ENCODE results near the gene S100A10. TPM values are rescaled to one million over a fixed set of nuclear protein-coding genes. Genes with fewer than 3 reads are reported as not detected.

S100A10 gene
- total RNA-seq, 1 donor from 2014 or later, result 245 TPM

DNA sequence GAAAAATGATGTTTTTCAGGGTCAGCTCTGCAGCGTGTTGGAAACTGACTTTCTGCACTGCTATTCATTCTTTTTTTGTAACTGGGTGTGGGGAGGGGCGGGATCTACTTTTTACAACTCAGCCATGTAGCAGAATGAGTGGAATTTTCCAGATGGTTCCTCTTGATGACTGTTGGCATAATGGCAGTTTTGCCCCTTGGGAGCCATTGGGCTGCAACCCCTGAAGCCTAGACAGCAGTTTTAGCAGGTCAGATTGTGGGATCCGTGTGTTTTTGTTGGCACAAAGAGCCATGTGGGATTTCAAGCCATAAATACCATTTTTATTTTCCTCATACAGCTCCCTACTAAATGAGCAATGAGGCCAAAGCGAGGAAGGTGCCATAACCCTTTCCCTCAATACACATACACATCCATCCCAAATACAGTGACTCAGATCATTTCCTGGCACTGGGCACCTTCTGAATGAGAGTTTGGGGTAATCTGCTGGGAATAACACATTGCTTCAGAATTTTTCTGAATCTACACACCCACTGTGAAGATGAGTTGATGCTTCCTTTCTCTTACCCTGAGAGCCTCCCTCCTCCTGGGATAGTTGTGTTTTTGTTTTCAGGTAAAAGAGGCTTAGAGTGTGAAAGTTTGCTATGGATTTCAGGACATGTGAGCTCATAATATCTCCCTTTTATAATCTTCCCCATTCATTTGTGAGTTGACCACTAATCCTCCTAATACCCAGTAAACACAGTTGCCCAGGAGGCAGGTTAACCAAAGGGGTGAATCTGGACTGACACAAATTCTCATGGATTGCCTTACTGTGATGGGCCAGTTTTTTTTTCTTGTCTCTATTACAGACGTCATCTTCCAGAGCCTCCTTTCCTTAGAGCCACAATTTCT is 13.1 kb downstream of the S100A10 start:
- DNase-seq, result no peak
- TF ChIP-seq, protein P1, sequence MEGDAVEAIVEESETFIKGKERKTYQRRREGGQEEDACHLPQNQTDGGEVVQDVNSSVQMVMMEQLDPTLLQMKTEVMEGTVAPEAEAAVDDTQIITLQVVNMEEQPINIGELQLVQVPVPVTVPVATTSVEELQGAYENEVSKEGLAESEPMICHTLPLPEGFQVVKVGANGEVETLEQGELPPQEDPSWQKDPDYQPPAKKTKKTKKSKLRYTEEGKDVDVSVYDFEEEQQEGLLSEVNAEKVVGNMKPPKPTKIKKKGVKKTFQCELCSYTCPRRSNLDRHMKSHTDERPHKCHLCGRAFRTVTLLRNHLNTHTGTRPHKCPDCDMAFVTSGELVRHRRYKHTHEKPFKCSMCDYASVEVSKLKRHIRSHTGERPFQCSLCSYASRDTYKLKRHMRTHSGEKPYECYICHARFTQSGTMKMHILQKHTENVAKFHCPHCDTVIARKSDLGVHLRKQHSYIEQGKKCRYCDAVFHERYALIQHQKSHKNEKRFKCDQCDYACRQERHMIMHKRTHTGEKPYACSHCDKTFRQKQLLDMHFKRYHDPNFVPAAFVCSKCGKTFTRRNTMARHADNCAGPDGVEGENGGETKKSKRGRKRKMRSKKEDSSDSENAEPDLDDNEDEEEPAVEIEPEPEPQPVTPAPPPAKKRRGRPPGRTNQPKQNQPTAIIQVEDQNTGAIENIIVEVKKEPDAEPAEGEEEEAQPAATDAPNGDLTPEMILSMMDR (IDR thresholded peaks at IDR 0.05; ENCODE audit: partially characterized antibody, unreplicated experiment), result no peak
- no peak overlapping the region for H3K27ac Mint-ChIP-seq (ENCODE audit: unreplicated experiment)

DNA sequence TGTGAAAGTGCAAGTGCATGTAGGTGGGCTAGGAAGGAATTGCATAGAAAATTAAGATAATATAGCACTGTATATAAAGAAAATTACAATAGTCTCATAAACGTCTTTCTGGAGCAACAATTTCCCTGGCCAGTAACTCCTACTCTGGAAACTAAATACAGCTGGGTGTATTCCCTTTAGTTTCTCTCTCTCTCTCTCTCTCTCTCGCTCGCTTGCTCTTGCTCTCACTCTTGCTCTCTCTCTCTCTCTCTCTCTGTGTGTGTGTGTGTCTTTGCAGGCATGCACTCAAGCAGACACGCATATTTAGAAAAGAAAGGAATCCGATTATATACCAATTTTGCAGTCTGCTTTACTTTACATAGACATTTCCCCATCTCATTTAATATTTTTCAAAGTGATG is 14.7 kb downstream of the S100A10 start:
- Mint-ChIP-seq H3K4me3 (ENCODE audit: unreplicated experiment) (no peak overlapping the region), H3K27me3 (ENCODE audit: unreplicated experiment) (peaks cover 2% of the 10 kb centered on the region), H3K27ac (ENCODE audit: unreplicated experiment) (no peak overlapping the region), H3K36me3 (ENCODE audit: unreplicated experiment) (no peaks in the 10 kb centered on the region), H3K4me1 (ENCODE audit: low read depth, unreplicated experiment) (peaks cover 16% of the 10 kb centered on the region), H3K9me3 (ENCODE audit: unreplicated experiment) (no peaks in the 10 kb centered on the region)
- TF ChIP-seq, protein P1 (IDR thresholded peaks at IDR 0.05; ENCODE audit: partially characterized antibody, unreplicated experiment), result no peak
- no peak for DNase-seq

More for the DNA sequence above, 13.1 kb downstream of the S100A10 start:
- no peaks in the 10 kb centered on the region for H3K9me3 Mint-ChIP-seq (ENCODE audit: unreplicated experiment)
- H3K27me3 Mint-ChIP-seq (ENCODE audit: unreplicated experiment), result peaks cover 2% of the 10 kb centered on the region
- peaks cover 16% of the 10 kb centered on the region for H3K4me1 Mint-ChIP-seq (ENCODE audit: low read depth, unreplicated experiment)
- H3K4me3 Mint-ChIP-seq (ENCODE audit: unreplicated experiment), result no peak overlapping the region
- H3K36me3 Mint-ChIP-seq (ENCODE audit: unreplicated experiment), result no peaks in the 10 kb centered on the region

DNA sequence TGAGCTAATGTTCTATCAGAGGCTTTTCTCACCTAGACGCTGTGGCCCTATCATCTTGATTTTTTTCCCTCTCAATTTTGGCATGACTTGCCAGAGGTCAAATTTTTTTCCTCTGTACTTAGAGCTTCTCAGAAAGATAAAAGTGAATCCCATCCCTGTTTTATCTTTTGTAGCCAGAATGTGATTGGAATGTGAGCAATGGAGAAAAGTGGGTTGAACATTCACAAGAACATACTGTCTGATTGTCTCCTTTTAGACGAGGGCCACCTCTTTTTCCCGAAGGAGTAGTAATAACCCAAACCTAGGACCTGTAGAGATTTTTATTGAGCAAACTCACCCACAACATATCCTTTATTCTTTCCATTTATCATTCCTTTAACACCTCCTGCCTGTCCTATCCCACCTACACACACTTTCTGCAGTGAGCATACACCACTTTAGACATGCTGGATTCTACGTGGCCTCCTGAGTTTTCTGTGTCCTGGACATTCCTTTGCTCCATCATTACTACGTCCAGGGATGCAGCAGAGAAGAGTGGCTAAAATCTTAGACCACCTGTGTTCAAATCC is 15.9 kb downstream of the S100A10 start:
- H3K9me3 Mint-ChIP-seq (ENCODE audit: unreplicated experiment), result no peaks in the 10 kb centered on the region
- peaks cover 2% of the 10 kb centered on the region for H3K27me3 Mint-ChIP-seq (ENCODE audit: unreplicated experiment)

DNA sequence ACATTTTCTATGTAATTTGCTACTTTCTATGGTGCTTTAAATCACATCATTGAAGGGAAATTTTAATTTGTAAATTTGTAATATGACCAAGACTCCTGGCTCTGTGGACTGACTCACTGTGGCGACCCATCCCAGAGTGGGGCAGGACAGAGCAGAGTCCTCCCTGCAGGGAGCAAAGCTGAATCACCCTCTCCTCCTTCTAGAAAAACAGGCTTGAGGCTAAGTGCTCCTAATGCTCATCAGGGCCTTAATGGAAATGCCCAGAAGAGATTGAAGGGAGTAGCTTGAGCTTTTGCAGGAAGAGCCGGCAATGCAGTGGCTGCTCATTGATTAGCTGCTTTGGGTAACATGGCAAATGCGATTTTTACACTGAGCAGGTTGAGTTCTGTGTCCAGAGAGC is 16.8 kb downstream of the S100A10 start:
- H3K27ac Mint-ChIP-seq (ENCODE audit: unreplicated experiment), result no peak overlapping the region
- H3K27me3 Mint-ChIP-seq (ENCODE audit: unreplicated experiment), result peaks cover 2% of the 10 kb centered on the region
- TF ChIP-seq, protein P1 (IDR thresholded peaks at IDR 0.05; ENCODE audit: partially characterized antibody, unreplicated experiment), result no peak
- peaks cover 11% of the 10 kb centered on the region for H3K4me1 Mint-ChIP-seq (ENCODE audit: low read depth, unreplicated experiment)
- no peak overlapping the region for H3K4me3 Mint-ChIP-seq (ENCODE audit: unreplicated experiment)
- no peaks in the 10 kb centered on the region for H3K36me3 Mint-ChIP-seq (ENCODE audit: unreplicated experiment)
- no peaks in the 10 kb centered on the region for H3K9me3 Mint-ChIP-seq (ENCODE audit: unreplicated experiment)
- DNase-seq, result no peak

More for the DNA sequence above, 15.9 kb downstream of the S100A10 start:
- peaks cover 13% of the 10 kb centered on the region for H3K4me1 Mint-ChIP-seq (ENCODE audit: low read depth, unreplicated experiment)
- H3K36me3 Mint-ChIP-seq (ENCODE audit: unreplicated experiment), result no peaks in the 10 kb centered on the region
- H3K4me3 Mint-ChIP-seq (ENCODE audit: unreplicated experiment), result peak overlapping the region; percentile 50
- no peak for DNase-seq
- H3K27ac Mint-ChIP-seq (ENCODE audit: unreplicated experiment), result no peak overlapping the region
- TF ChIP-seq, protein P1 (IDR thresholded peaks at IDR 0.05; ENCODE audit: partially characterized antibody, unreplicated experiment), result no peak

DNA sequence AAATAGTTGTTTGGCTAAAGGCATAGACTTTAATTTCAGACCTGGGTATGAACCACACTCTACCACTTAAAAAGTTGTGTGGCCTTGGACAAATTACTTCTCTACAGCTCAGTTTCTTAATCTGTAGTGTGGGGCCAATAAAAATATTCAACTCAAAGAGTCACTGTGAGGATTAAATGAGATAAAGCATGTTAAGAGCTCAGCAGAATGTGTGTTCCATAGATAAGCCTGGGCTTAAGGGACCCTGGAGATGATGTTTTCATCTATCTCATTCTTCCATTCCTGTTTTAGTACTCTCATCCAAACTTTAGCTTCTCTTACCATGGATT is 17.7 kb downstream of the S100A10 start:
- Mint-ChIP-seq H3K36me3 (ENCODE audit: unreplicated experiment) (no peaks in the 10 kb centered on the region), H3K4me1 (ENCODE audit: low read depth, unreplicated experiment) (peaks cover 11% of the 10 kb centered on the region), H3K27me3 (ENCODE audit: unreplicated experiment) (peaks cover 2% of the 10 kb centered on the region), H3K27ac (ENCODE audit: unreplicated experiment) (no peak overlapping the region), H3K9me3 (ENCODE audit: unreplicated experiment) (no peaks in the 10 kb centered on the region), H3K4me3 (ENCODE audit: unreplicated experiment) (no peak overlapping the region)
- TF ChIP-seq, protein P1 (IDR thresholded peaks at IDR 0.05; ENCODE audit: partially characterized antibody, unreplicated experiment), result no peak
- no peak for DNase-seq
